GM23248 (cell line): ENCODE measurements around the gene TFEB. TPM values are rescaled to one million over a fixed set of nuclear protein-coding genes. Genes with fewer than 3 reads are reported as not detected.

Source experiments
- DNase-seq: peaks from one replicate; pipeline ENCODE4 v3.0.0-alpha.2; 2015
- H2AFZ ChIP-seq: fragments of 200-600 bp; sonication (generic); 2 replicates; pipeline ENCODE4 v1.6.1; 2016; ENCODE audit warnings: antibody characterized with exemption
- H3F3A ChIP-seq: fragments of 200-600 bp; sonication (generic); 2 replicates; pipeline ENCODE4 v1.6.1; 2016; ENCODE audit warnings: mild to moderate bottlenecking, antibody characterized with exemption, mixed run types; ENCODE audit not compliant: insufficient read depth
- H3K27ac ChIP-seq: fragments of 200-600 bp; sonication (generic); 2 replicates; pipeline ENCODE4 v1.5.1; 2016; ENCODE audit warnings: mild to moderate bottlenecking
- H3K27me3 ChIP-seq: fragments of 200-600 bp; sonication (generic); replicated peaks from 2 replicates; pipeline ENCODE4 v1.6.1; 2016; ENCODE audit warnings: mild to moderate bottlenecking; ENCODE audit not compliant: insufficient read depth
- H3K36me3 ChIP-seq: fragments of 200-600 bp; sonication (generic); 2 replicates; pipeline ENCODE4 v1.6.1; 2016; ENCODE audit warnings: low read depth, mild to moderate bottlenecking
- H3K4me1 ChIP-seq: fragments of 200-600 bp; sonication (generic); 2 replicates; pipeline ENCODE4 v1.6.1; 2016; ENCODE audit warnings: mild to moderate bottlenecking; ENCODE audit not compliant: insufficient read depth
- H3K4me2 ChIP-seq: fragments of 200-600 bp; sonication (generic); one replicate; pipeline ENCODE4 v1.6.1; 2016; ENCODE audit warnings: mild to moderate bottlenecking; ENCODE audit not compliant: unreplicated experiment
- H3K4me3 ChIP-seq: fragments of 200-600 bp; sonication (generic); 2 replicates; pipeline ENCODE4 v1.5.1; 2016; ENCODE audit warnings: mild to moderate bottlenecking
- H3K79me2 ChIP-seq: fragments of 200-600 bp; sonication (generic); 2 replicates; pipeline ENCODE4 v1.6.1; 2016; ENCODE audit warnings: mild to moderate bottlenecking; ENCODE audit not compliant: insufficient read depth
- H3K9ac ChIP-seq: fragments of 200-600 bp; sonication (generic); 2 replicates; pipeline ENCODE4 v1.6.1; 2016; ENCODE audit warnings: mild to moderate bottlenecking
- H3K9me2 ChIP-seq: fragments of 200-600 bp; sonication (generic); 2 replicates; pipeline ENCODE4 v1.6.1; 2016; ENCODE audit warnings: mixed run types, mild to moderate bottlenecking, moderate library complexity; ENCODE audit not compliant: insufficient read depth
- H3K9me3 ChIP-seq: fragments of 200-600 bp; sonication (generic); one replicate; pipeline ENCODE4 v1.6.1; 2017; ENCODE audit warnings: low read depth
- H4K20me1 ChIP-seq: fragments of 200-600 bp; sonication (generic); 2 replicates; pipeline ENCODE4 v1.6.0; 2016; ENCODE audit not compliant: insufficient read depth
- EZH2 ChIP-seq: fragments of 200-600 bp; sonication (generic); IDR thresholded peaks from 2 replicates; pipeline ENCODE4 v1.6.1; 2018; ENCODE audit warnings: antibody characterized with exemption, mild to moderate bottlenecking; ENCODE audit not compliant: insufficient read depth, poor library complexity, severe bottlenecking
- EZH2phosphoT487 ChIP-seq: fragments of 200-600 bp; sonication (generic); IDR thresholded peaks from 2 replicates; pipeline ENCODE4 v1.6.1; 2018; ENCODE audit warnings: antibody characterized with exemption, moderate library complexity, mild to moderate bottlenecking, low read depth; ENCODE audit not compliant: insufficient read depth
- WGBS, 2 experiments: methylation state at CpG; one replicate each; pipeline ENCODE4 v1.1.6; 2015 to 2017; ENCODE audit warnings: low lambda C conversion rate in 2 of 2, low coverage in 1 of 2; ENCODE audit errors: missing lambda C conversion rate in 2 of 2; 5-methylcytosine and 5-hydroxymethylcytosine counted together
- in situ Hi-C: fragments of 300-500 bp; cut with MboI; formaldehyde crosslinking; loops from 2 replicates; pipeline ENCODE4 v1.15.0; 2020
- polyA plus RNA-seq: library from polyadenylated mRNA; unstranded; fragments of >200 nt; fragmentation: Nextera tagmentation; extraction: Ambion mirVana; gene quantifications from 2 replicates; pipeline ENCODE4 v1.2.1, GENCODE V29; 2016
- total RNA-seq: library from RNA; depleted of rRNA; stranded (reverse); fragments of >200 nt; shearing (Covaris generic); gene quantifications from 2 replicates; pipeline ENCODE4 v1.2.3, GENCODE V29; 2014

TFEB gene
- total and polyA plus RNA-seq, 2 experiments from 2014 or later: 5.5 to 5.7 TPM

DNA sequence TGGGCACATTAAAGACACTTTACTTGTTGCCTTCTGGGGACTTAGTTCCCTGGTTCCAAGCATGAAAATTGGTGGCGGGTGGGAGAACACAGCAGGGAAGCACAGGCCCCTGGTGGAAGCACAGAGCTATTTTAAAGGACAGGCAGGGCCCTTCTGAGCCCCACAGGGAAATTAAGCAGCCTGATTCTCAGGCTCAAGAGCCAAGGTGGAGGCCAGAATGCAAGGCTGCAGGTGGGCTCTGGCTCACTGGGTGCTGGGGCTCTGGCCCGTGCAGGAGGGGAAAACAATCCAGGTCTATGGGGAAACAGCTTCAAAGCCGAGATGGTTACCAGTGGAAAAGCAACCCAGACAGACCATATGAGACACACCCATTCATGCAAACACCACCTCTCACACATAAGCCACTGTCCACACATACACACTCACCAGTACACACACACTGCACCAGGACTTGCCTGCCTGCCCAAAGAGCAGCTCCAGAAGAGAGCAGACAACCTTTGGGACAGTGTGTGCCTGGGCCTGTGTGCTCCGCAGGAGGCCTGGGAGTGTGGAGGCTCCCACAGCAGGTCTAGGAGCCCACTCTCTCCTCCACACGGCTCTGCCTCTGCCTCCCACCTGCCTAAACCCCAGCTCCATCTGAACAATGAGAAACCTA lies 30.6 kb downstream of the TFEB start:
- in situ Hi-C loops: no loop called here
- peaks cover 18% of the 10 kb centered on the region for H3K4me1 ChIP-seq
- TF ChIP-seq EZH2: no peak
- no peak for TF ChIP-seq EZH2phosphoT487
- no peak overlapping the region for H3K9ac ChIP-seq
- H3K79me2 ChIP-seq: no peaks in the 10 kb centered on the region
- H3K36me3 ChIP-seq: no peaks in the 10 kb centered on the region
- H2AFZ ChIP-seq: no peak overlapping the region
- 0 out of 2 replicates have a peak, but pooled peaks cover 11% of the 10 kb centered on the region for H3F3A ChIP-seq
- WGBS, 2 experiments: 96 to 97% methylated on average over 5 of the region's 5 CpGs
- H3K4me3 ChIP-seq: no peak overlapping the region
- H3K9me3 ChIP-seq: no peaks in the 10 kb centered on the region
- no peak for DNase-seq
- H4K20me1 ChIP-seq: no peaks in the 10 kb centered on the region
- H3K27me3 ChIP-seq: no peaks in the 10 kb centered on the region
- H3K27ac ChIP-seq: no peak overlapping the region
- no peak overlapping the region for H3K4me2 ChIP-seq
- H3K9me2 ChIP-seq: no peaks in the 10 kb centered on the region

DNA sequence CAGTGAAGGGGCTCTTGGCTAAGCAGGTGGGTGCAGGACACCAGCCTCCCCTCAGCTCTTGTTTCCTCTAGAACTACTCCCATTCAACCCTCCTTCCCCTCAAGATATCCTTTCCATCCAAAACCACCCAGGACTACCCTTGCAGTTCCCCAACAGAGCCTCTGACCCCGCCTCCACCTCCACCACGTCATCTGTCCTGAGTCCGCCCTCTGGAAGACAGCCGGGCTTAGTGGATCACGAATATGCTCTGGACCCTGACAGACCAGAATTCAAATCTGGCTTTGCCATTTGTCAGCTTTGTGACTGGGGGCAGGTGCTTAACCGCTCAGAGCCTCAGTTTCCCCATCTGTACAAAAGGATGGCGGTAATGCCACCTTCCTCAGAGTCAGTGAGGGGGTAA lies 31.4 kb downstream of the TFEB start:
- H3K27ac ChIP-seq: no peak overlapping the region
- 71% methylated on average over 7 of the region's 7 CpGs for WGBS, 2 experiments
- no peaks in the 10 kb centered on the region for H4K20me1 ChIP-seq
- no peak overlapping the region for H3K9ac ChIP-seq
- TF ChIP-seq EZH2phosphoT487 (no peak), EZH2 (no peak)
- H3K9me2 ChIP-seq: no peaks in the 10 kb centered on the region
- H2AFZ ChIP-seq: no peak overlapping the region
- H3K9me3 ChIP-seq: no peaks in the 10 kb centered on the region
- in situ Hi-C loops: no loop called here
- no peak overlapping the region for H3K4me2 ChIP-seq
- peaks cover 18% of the 10 kb centered on the region for H3K4me1 ChIP-seq
- no peaks in the 10 kb centered on the region for H3K36me3 ChIP-seq
- H3K4me3 ChIP-seq: no peak overlapping the region
- 0 out of 2 replicates have a peak, but pooled peaks cover 11% of the 10 kb centered on the region for H3F3A ChIP-seq
- no peaks in the 10 kb centered on the region for H3K27me3 ChIP-seq
- no peaks in the 10 kb centered on the region for H3K79me2 ChIP-seq
- no peak for DNase-seq

DNA sequence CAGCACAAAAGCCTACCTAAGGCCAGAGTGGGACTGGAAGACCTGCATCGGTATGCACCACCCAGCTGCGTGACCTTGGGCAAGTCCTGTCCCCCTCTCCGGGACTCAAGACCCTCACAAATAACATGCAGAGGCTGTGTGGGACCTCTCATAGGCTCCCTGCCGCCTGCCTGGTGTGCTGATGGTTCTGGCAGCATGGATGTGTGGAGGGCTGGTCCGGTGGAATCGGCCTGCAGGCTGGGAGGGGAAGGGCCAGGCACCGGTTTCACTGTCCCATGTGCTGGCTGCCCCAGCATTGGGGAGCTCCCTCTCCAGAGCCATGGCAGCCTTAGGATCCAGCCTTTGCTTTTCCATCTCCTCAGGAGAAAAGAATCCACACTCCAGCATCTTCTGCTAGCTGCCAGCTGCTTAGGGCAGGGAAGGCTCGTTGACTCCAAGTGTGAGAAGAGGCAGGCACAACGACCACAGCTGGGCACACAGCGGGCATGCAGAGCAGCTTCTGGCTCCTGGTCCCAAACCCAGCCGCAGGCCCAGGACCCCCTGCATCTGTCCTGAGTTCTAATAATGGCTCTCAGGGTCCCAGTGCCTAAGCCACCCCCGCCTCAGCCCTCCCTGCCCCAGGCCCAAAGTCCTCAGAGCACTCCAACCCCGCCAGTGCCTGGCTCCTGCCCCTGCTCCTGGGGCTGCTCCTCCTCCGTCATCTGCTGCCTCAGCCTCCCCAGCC lies 32.5 kb downstream of the TFEB start:
- no peaks in the 10 kb centered on the region for H4K20me1 ChIP-seq
- in situ Hi-C loops: no loop called here
- no peak overlapping the region for H3K4me2 ChIP-seq
- no peak for DNase-seq
- no peak overlapping the region for H3K27ac ChIP-seq
- 77 to 84% methylated on average over 13 to 14 of the region's 14 CpGs for WGBS, 2 experiments
- H2AFZ ChIP-seq: no peak overlapping the region
- no peak overlapping the region for H3K4me3 ChIP-seq
- H3K9ac ChIP-seq: no peak overlapping the region
- H3K9me2 ChIP-seq: no peaks in the 10 kb centered on the region
- TF ChIP-seq EZH2 (no peak), EZH2phosphoT487 (no peak)
- H3K27me3 ChIP-seq: no peaks in the 10 kb centered on the region
- no peaks in the 10 kb centered on the region for H3K36me3 ChIP-seq
- H3F3A ChIP-seq: peaks cover 14% of the 10 kb centered on the region
- H3K79me2 ChIP-seq: no peaks in the 10 kb centered on the region
- H3K4me1 ChIP-seq: peaks cover 29% of the 10 kb centered on the region
- no peaks in the 10 kb centered on the region for H3K9me3 ChIP-seq

DNA sequence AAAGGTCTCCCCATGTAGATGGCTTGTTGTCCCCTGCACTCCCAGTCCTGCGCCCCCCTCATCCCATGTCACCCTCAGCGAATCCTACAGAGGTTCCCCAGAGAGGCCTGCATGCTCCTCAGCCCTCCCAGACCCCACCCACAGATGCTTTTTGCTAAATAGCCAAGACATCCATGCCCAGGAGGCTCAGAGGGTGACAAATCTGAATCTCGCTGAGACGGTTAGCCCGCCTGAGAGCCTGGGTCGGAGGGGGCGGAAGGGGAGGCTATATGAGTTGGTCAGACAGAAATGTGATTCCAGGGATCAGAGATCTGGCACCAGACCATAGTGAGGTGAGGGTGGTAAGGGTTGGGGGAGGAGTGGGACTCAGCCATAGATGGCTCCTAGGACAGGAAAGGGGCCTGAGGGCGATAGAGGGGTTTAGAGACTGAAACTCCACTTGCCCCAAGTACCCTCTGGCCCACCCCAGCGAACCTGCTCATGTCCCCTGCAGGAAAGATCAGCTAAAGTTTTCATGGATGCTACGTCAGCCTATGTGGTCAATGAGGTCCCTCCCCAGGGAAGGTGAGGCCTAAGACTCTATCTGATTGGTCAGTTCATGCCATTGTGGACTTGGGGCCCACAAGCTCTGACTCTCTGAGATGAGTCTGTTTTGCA lies 33.2 kb downstream of the TFEB start:
- no peaks in the 10 kb centered on the region for H3K9me2 ChIP-seq
- H3K79me2 ChIP-seq: no peaks in the 10 kb centered on the region
- peaks cover 36% of the 10 kb centered on the region for H3K4me1 ChIP-seq
- no peak for DNase-seq
- H2AFZ ChIP-seq: no peak overlapping the region
- in situ Hi-C loops: no loop called here
- H3K4me3 ChIP-seq: no peak overlapping the region
- no peak for TF ChIP-seq EZH2phosphoT487
- TF ChIP-seq EZH2: no peak
- peaks cover 20% of the 10 kb centered on the region for H3F3A ChIP-seq
- H4K20me1 ChIP-seq: no peaks in the 10 kb centered on the region
- H3K4me2 ChIP-seq: no peak overlapping the region
- 89 to 90% methylated on average over 10 of the region's 10 CpGs for WGBS, 2 experiments
- no peaks in the 10 kb centered on the region for H3K9me3 ChIP-seq
- no peak overlapping the region for H3K9ac ChIP-seq
- H3K27me3 ChIP-seq: no peaks in the 10 kb centered on the region
- no peak overlapping the region for H3K27ac ChIP-seq
- no peaks in the 10 kb centered on the region for H3K36me3 ChIP-seq
